Fibroblast of pulmonary artery (primary cell): Measurements from ENCODE around the gene FGF19.

Source experiments
- DNase-seq: peaks from one replicate; pipeline ENCODE4 v3.0.0-alpha.2; 2010; ENCODE audit warnings: low read depth
- H3K4me3 ChIP-seq: replicated peaks from 2 replicates; pipeline ENCODE4 v1.5.1; 2011; ENCODE audit warnings: low read depth, mild to moderate bottlenecking, control low read depth, low read length, moderate library complexity
- TF ChIP-seq, protein P1 (sequence below): IDR thresholded peaks from 2 replicates; pipeline ENCODE4 v1.5.1; 2011; ENCODE audit warnings: mild to moderate bottlenecking, control low read depth, low read length, inconsistent platforms; ENCODE audit errors: missing control alignments

Gene FGF19

DNA sequence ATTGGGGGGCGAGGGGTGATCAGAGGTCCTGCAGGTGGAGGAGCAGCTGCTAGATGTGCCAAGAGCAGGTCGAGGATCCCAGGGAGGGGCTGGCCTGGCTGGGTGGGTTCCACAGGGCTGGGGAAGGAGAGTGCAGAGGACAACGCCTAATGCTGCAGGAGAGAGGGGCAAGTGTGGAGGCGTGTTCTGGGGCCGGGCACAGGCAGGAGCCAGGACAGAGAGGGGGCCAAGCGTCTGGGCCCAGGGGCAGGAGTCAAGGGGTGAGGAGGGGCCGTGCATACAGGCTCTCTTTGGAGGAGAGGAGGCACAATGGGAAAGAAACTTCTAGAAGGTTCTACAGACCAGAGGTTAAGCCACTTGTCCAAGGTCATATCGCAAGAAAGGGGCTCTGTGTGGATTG lies 26.7 kb upstream of the FGF19 start:
- DNase-seq: no peak
- H3K4me3 ChIP-seq: no peak overlapping the region
- TF ChIP-seq, protein P1, sequence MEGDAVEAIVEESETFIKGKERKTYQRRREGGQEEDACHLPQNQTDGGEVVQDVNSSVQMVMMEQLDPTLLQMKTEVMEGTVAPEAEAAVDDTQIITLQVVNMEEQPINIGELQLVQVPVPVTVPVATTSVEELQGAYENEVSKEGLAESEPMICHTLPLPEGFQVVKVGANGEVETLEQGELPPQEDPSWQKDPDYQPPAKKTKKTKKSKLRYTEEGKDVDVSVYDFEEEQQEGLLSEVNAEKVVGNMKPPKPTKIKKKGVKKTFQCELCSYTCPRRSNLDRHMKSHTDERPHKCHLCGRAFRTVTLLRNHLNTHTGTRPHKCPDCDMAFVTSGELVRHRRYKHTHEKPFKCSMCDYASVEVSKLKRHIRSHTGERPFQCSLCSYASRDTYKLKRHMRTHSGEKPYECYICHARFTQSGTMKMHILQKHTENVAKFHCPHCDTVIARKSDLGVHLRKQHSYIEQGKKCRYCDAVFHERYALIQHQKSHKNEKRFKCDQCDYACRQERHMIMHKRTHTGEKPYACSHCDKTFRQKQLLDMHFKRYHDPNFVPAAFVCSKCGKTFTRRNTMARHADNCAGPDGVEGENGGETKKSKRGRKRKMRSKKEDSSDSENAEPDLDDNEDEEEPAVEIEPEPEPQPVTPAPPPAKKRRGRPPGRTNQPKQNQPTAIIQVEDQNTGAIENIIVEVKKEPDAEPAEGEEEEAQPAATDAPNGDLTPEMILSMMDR: no peak

DNA sequence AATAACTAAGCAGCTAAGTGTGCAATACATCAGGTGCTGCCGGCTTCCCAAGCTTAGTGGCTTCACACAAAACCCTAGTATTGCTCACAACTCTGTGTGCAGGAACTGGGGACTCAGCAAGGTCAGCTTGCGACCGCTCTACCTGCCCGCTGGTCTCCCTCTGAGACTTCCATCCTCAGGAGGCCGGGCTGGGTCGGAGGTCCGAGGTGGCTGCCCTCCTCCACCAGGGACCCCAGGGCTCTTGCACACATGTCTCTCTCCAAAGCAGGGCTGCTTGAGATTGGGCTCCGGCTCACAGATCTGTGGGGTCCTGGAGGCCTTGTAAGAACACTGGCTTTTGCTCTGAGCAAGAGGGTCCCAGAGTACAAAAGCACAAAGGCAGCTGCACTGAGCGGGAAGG lies 25.4 kb upstream of the FGF19 start:
- DNase-seq: no peak
- TF ChIP-seq, protein P1: no peak
- H3K4me3 ChIP-seq: no peak overlapping the region

DNA sequence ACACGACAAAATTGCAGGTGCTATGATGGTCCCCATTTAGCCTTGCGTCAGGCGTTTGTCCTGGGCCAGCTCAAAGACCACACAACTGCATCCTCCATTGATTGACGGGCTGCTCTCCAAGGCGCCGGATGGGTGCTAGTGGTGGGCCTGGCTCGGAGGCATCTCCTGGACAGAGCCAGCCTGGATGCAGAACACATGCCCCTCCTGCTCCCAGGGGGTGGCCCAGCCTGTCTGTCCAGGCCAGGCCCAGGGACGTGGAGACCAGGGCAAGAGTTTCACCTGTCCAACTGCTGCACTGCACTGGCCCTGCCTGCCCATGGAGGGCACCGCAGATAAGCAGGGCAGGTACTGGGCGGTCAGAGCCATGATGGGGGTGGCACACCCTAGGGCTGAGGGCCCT lies 23.4 kb upstream of the FGF19 start:
- TF ChIP-seq, protein P1: no peak
- H3K4me3 ChIP-seq: no peak overlapping the region
- no peak for DNase-seq

DNA sequence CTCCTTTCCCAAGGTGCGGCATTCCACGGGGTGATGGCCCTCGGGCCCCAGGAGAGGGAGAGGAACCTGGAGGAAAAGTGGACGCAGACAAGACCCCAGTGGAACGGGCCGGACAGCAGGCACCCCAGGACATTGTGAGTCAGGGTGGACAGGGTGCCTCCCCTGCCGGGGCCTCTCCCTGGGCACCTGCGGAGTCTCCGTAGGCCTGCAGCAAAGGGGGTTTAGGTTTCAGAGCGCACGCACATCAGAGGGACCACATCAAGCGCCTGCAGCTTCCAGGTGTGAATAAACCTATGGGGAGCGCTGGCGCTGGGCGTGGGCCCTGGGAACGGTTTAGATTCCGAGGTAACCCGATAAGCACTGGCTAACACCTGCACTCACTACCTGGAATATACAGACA lies 22.7 kb upstream of the FGF19 start:
- TF ChIP-seq, protein P1: no peak
- H3K4me3 ChIP-seq: no peak overlapping the region
- no peak for DNase-seq

DNA sequence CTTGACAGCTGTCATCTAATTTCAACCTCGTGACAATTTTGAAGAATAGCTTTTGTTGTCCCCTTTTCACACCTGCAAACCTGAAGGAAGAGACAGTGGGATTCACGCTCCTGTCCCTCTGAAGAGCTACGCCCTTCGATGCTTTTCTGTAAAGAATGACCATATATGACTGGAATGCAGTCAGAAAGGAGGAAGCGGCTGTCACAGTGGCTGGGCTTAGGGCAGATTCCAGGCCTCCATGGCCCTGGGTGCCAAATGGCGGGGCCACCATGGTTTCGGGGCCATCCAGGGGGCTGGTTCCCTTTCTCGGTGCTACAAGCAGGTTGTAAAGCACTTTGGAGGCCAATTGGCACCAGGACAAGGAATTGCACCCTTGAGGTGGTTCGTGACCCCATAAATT lies 22.2 kb upstream of the FGF19 start:
- H3K4me3 ChIP-seq: no peak overlapping the region
- TF ChIP-seq, protein P1: no peak
- no peak for DNase-seq

DNA sequence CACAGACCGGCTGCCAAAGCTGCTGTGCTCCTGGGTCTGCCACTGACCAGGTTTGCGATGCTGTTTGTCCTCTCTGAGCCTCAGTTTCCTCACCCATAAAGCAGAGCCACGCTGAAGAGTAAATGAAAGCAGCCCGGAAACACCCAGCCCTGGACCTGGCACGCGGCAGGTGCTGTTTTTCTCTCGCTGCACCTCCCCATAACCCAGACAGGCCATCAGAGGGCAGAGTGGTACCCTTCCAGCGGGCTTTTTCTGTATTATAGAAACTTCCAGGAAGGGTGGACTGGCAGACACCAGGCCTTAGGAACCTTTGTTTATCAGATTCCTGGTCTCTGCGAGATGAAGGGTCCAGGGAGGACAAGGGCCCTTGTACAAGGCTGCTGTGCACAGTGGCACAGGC lies 17.9 kb upstream of the FGF19 start:
- TF ChIP-seq, protein P1: peak; percentile 3
- no peak overlapping the region for H3K4me3 ChIP-seq
- no peak for DNase-seq

DNA sequence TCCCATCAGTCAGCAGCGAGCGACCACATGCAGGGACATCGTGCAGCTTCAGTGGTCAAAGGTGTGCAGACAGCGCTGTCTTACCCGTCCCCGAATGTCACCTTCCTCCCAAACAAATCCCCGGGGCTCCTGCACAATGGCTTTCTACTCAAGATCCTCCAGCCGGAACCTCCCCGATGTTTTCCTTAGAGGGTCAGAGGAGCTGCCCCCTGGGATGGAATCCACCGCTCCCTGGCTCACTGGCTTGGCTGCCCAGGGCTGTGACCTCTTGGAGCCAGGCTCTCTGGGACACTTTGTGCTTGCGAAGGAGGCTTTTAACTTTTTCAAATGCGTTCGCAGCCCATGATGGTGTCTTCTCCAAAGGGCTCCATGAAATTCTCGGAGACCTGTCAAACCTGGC lies 17.3 kb upstream of the FGF19 start:
- no peak overlapping the region for H3K4me3 ChIP-seq
- no peak for DNase-seq
- TF ChIP-seq, protein P1: no peak
